Stromal cell of bone marrow (primary cell): Measurements from ENCODE around the gene PHLPP1.
A peak's percentile ranks its signal among the peaks of the same experiment; 100 is the strongest.

Experiments used
- DNase-seq: peaks from one replicate; pipeline ENCODE4 v3.0.0-alpha.2; 2012; ENCODE audit warnings: low read depth

Gene PHLPP1

GRCh38 chr18:62850619-62851306, 135.4 kb downstream of the PHLPP1 start:
- no peak for DNase-seq

DNA sequence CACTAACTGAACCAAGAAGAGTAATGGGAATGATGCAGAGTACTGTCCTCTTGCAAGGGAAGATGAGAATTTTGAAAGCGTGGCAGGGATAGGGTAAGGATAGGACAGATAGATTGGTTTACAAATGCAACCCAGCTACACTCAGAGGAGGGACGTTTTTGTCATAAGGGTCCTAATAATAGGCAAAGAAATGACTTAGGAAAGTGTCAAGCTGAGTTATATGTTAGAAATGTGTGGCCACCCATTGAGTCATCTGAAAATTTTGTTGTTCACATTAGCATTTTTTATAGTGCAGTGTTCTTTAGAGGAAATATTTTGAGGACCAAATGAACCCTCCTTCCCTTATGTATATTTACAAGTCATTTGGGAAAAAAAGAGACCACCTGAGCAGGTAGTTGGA, 137.5 kb downstream of the PHLPP1 start:
- no peak for DNase-seq

DNA sequence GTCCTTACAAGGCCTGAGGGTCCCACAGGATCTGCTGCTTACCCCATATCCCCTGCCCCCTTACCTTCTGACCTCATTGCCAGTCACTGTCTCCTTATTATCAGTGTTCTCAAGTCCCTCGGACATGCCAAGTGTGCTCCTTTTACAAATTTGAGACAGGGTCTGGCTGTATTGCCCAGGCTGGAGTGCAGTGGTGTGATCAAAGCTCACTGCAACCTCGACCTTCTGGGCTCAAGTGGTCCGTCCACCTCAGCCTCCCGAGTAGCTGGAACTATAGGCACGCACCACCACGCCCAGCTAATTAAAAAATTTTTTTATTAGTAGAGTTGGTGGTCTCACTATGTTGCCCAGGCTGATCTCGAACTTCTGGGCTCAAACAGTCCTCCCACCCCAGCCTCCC, 141.0 kb downstream of the PHLPP1 start:
- DNase-seq: no peak

GRCh38 chr18:62857263-62857976, 142.1 kb downstream of the PHLPP1 start:
- no peak for DNase-seq

DNA sequence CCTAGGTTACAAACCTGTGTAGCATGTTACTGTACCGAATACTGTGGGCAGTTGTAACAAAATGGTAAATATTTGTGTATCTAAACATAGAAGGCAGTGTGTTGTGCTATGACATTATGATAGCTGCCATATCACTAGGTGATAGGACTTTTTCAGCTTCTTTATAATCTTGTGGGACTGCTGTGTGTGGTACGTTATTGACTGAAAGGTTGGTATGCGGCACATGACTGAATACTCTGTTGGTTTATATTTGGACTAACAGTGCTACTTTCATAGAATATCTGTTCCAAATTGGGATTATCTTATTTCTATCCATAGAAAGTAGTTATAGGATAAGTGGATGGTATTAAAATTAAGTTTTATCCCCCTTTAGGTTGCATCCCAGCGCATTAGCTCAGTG, 144.7 kb downstream of the PHLPP1 start:
- DNase-seq: no peak

GRCh38 chr18:62862466-62862865, 147.1 kb downstream of the PHLPP1 start:
- DNase-seq: no peak

DNA sequence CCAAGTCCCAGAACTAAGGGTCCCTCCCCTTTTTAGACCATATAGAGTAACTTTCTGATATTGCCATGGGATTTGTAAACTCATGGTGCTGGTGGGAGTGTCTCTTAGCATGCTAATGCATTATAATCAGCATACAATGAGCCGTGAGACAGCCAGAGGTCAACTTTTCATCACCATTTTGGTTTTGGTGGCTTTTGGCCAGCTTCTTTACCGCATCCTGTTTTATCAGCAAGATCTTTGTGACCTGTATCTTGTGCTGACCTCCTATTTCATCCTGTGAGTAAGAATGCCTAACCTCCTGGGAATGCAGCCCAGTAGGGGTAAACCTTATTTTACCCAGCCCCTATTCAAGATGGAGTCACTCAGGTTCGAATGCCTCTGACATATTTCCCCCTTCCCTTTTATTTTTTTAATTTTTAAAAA, 148.2 kb downstream of the PHLPP1 start:
- no peak for DNase-seq

DNA sequence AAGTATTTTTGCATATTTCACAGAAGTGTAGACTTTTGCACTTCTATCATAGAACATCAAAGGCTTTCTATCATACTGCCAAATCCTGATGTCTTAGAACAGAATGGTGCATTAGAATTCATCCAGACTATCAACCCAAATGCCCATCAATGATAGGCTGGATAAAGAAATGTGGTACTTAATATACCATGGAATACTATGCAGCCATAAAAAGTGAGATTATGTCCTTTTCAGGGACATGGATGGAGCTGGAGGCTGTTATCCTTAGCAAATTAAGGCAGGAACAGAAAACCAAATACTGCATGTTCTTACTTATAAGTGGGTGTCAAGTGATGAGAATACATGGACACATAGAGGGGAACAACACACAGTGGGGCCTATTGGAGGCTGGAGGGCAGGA, 150.2 kb downstream of the PHLPP1 start:
- DNase-seq: no peak

- no peak for DNase-seq
Observed at GRCh38 chr18:62867534-62867933, 152.2 kb downstream of the PHLPP1 start.

DNA sequence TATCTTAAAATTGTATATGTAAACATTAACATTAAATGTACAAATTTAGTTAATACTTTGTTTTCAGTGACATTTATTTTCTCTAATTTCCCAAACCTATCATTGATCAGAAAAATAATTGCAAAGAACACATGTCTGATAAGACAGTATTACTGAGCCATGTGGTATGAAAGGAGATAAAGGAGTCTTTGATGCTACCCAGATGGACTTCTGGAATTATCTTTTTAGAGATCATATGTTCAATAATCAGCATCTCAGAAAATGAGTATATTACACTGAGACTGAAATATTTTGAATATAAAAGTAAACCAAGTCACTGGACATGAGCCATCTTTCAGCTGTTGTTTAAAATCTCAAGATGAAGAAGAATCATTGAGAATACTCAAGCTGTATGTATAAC, 153.3 kb downstream of the PHLPP1 start:
- no peak for DNase-seq

GRCh38 chr18:62870643-62871042, 155.3 kb downstream of the PHLPP1 start:
- no peak for DNase-seq

- DNase-seq: no peak
Observed at GRCh38 chr18:62875323-62875722, 160.0 kb downstream of the PHLPP1 start.

DNA sequence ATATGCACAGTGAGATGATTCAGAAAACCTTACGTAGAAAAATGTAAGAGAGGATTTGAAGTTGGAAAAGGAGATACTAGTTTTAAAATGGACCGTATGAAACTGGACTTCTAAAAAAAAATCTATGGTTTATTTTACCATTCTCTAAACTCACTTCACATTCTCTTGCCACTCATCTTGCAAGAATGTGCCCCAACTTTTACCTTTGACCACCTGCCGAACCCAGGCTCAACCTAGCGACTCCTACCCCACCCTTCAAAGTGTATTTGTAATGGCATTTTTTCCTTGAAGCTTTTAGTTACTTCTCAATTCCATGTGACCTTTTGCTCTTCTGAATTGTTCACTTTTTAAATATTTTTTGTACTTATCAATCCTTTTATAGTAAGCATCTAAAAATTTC, 160.8 kb downstream of the PHLPP1 start:
- no peak for DNase-seq

DNA sequence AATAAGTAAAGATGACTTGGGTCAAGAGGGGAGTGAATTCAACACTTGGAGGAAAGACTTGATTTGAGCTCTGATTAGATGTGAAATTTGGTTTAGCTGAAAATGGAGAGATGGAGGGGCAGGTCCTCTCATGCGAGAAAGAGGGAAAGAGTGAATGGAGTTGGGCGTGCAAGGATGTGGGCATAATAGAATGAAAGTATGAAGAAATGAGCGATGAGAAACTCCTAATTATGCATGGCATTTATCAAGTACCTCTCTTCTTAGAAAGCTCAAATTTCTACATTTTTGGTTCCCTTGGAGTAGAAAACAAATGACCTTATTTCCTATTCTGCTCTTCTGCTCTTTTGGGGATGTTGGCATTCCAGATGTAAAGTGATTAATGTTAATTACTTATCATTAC, 161.5 kb downstream of the PHLPP1 start:
- no peak for DNase-seq

GRCh38 chr18:62877411-62878221, 162.3 kb downstream of the PHLPP1 start:
- DNase-seq: no peak

- DNase-seq: no peak
Observed at GRCh38 chr18:62878305-62878704, 163.0 kb downstream of the PHLPP1 start.

DNA sequence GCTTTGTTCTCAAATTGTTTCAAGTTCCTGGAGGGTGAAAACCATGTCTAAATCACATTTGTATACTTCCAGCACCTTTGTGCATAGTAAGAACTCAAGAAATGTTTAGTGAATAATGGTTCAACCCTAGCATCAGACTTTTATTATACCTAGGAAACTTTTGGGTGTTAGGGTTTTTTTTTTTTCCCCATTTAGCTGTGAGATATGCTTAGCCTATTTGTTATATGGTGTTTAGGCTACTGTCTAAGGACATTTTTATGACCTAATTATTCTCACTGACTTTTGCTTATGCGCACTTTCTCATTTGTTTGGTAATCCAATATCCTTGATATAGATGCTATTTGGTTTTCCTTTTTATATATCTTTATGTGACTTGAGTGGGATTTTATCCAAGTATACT, 164.7 kb downstream of the PHLPP1 start:
- no peak for DNase-seq

GRCh38 chr18:62880673-62881364, 165.5 kb downstream of the PHLPP1 start:
- no peak for DNase-seq

DNA sequence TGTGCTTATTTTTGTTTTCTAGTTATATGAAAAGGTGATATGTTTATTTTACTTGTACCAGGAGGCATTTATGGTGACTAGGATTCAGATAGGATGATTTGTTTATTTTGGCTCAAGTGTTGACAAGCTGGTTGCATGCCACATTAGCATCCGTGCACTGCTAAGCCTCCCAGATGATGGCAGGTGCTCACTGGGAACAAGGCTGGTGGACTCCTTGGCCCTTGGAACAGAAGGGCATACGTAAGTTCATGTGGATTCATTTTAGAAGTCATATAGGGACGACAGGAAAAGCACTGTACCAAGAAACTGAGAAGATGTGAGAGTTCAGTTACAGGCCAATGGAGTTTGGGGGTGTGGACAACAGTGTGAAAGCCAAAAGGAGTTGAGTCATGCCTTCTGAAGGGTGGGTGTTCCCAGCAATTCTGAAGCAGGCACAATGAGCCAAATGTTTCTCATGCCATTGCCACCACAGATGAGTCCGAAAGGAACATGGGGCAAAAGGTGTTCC, 166.2 kb downstream of the PHLPP1 start:
- peak; percentile 90 for DNase-seq

- DNase-seq: no peak
Observed at GRCh38 chr18:62883937-62884735, 168.8 kb downstream of the PHLPP1 start.

GRCh38 chr18:62885804-62886203, 170.5 kb downstream of the PHLPP1 start:
- no peak for DNase-seq
